Brain microvascular endothelial cell (primary cell): ENCODE measurements around the gene AFF1.

Source experiments
- DNase-seq: peaks from one replicate; pipeline ENCODE4 v3.0.0-alpha.2; 2020
- H3K27ac ChIP-seq: fragments of 250-450 bp; sonication (Bioruptor Pico); 2 replicates; pipeline ENCODE4 v1.5.1; 2020; ENCODE audit warnings: mild to moderate bottlenecking, moderate library complexity
- H3K27me3 ChIP-seq: fragments of 250-450 bp; sonication (Bioruptor Pico); replicated peaks from 2 replicates; pipeline ENCODE4 v1.5.1; 2020; ENCODE audit warnings: mild to moderate bottlenecking
- H3K36me3 ChIP-seq: fragments of 250-450 bp; sonication (Bioruptor Pico); replicated peaks from 2 replicates; pipeline ENCODE4 v1.5.1; 2020; ENCODE audit warnings: mild to moderate bottlenecking
- H3K4me3 ChIP-seq: 2 replicates; pipeline ENCODE4 v1.5.1; 2011; ENCODE audit warnings: low read depth, mild to moderate bottlenecking, control low read depth, low read length, moderate library complexity
- CTCF ChIP-seq: IDR thresholded peaks from 2 replicates; pipeline ENCODE4 v1.5.1; 2011; ENCODE audit warnings: low read depth, mild to moderate bottlenecking, moderate library complexity, low read length, control low read depth, inconsistent platforms; ENCODE audit errors: missing control alignments
- in situ Hi-C: cut with HindIII; loops from 2 replicates; pipeline ENCODE4 v1.10.0; 2017; ENCODE audit warnings: low sequenced_read_pairs, low pct_ligation_motif_present

Gene AFF1

GRCh38 chr4:86968547-86968946, 33.7 kb downstream of the AFF1 start:
- Histone ChIP-seq H3K4me3 (no peak overlapping the region), H3K27ac (peak overlapping the region; percentile 29), H3K27me3 (no peaks in the 10 kb centered on the region), H3K36me3 (no peaks in the 10 kb centered on the region)
- in situ Hi-C loops, result no loop called here
- no peak for TF ChIP-seq CTCF
- peak; percentile 7 for DNase-seq

DNA sequence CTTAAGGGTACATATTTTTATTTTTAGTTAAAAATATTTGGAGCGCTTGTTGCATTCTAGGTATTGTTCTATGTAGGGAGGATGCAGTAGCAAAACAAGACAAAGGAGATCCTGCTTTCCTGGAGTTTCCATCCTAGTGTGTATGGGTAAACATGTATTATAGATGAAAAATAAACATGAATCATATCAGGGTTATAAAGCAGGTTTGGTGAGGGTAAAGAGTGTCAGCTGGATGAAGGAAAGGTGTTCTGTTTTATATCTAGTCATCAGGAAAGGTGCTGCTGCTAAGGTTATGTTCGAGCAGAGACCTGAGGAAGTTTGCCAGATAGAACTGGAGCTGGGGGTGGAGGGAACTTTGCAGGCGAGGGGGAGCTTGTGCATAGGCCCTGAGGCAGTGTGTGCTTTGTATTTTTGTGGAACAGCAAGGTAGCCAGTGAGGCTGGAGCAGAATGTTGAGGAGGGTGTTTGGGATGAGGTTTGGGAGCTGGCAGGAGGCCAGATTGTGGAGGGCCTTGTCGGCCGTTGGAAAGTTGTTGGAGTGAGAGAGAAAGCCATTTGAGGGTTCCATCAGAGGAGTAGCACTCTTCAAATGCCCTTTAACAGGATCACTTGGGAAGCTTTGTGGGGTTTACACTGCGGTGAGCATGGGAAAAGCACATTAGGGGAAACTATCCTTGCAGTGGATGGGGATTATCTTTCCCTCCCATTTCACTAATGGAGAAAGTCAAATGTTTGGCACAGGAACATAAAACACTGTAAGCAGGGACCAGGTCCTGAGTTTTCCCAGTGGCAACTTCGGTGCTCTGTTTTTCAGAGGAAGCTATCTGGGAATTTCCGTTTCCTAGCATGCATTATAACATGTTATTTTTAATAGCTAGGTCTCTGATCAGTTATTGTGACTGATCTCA, 35.9 kb downstream of the AFF1 start:
- H3K36me3 ChIP-seq, result no peaks in the 10 kb centered on the region
- H3K4me3 ChIP-seq, result no peak overlapping the region
- no peak for TF ChIP-seq CTCF
- in situ Hi-C loops, result no loop called here
- no peak overlapping the region for H3K27ac ChIP-seq
- no peak for DNase-seq
- no peaks in the 10 kb centered on the region for H3K27me3 ChIP-seq

DNA sequence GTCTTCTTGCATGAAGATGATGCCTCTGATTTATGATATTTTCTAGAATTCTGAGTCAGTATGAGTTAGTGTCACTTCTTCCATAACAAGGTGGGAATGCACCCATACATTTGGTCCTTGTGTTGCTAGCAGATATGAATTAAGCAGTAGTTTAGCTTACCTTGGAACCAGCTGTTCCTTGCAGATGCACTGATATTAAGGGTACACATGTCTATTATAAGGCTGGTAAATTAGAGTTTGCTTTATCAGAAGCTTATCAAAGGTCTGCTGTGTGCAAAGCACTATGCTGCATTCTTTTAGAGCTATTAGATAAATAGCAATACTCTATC, 36.5 kb downstream of the AFF1 start:
- H3K36me3 ChIP-seq, result no peaks in the 10 kb centered on the region
- H3K4me3 ChIP-seq, result no peak overlapping the region
- no peak for DNase-seq
- H3K27me3 ChIP-seq, result no peaks in the 10 kb centered on the region
- no peak for TF ChIP-seq CTCF
- H3K27ac ChIP-seq, result no peak overlapping the region
- in situ Hi-C loops, result no loop called here

DNA sequence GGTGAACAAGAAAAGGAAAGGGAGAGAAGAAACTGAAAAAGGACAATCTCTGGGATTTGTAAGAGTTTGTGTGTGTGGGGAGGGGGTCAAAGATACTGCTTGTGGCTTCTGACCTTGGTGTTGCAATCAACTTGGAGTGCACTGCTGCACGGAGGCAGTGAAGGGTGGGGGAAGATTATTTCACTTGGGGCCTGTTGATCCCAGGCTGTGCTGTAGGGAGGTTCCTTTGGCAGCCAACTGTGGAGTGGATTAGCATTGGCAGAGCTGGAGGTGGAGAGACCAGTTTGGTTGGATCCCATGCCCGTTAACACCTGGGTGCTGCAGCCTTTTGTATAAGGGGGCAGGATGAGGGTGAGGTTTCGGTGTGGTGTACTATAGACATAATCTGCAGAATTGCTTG, 38.2 kb downstream of the AFF1 start:
- Histone ChIP-seq H3K36me3 (no peaks in the 10 kb centered on the region), H3K4me3 (no peak overlapping the region), H3K27ac (no peak overlapping the region), H3K27me3 (no peaks in the 10 kb centered on the region)
- in situ Hi-C loops, result no loop called here
- no peak for DNase-seq
- no peak for TF ChIP-seq CTCF

- Histone ChIP-seq H3K27me3 (no peaks in the 10 kb centered on the region), H3K4me3 (no peak overlapping the region), H3K36me3 (no peaks in the 10 kb centered on the region), H3K27ac (no peak overlapping the region)
- no peak for TF ChIP-seq CTCF
- in situ Hi-C loops, result no loop called here
- DNase-seq, result no peak
Measured at GRCh38 chr4:86973668-86974067, 38.9 kb downstream of the AFF1 start.

DNA sequence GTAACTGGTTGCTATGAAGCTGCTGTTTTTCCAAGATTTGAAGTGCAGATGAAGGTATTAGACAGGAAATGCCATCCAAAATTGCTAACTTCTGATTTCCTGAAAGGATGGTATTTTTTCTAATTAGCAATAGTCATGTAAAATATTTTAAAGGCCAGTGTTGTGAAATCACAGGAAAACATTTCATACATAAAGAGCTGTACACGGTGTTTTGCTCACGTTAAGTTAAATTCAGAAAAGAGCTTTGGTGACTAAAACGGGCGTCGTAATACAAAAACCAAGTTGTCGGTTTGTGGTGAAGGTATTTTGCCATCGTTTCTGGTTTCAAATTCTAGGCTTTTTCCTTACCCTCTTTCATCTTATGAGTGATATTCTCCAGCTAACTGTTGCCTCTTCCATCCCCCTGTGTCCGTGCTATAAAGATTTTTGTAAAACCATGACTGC, 39.8 kb downstream of the AFF1 start:
- H3K27ac ChIP-seq, result no peak overlapping the region
- H3K36me3 ChIP-seq, result no peaks in the 10 kb centered on the region
- no peak for TF ChIP-seq CTCF
- no peak overlapping the region for H3K4me3 ChIP-seq
- in situ Hi-C loops, result no loop called here
- DNase-seq, result no peak
- no peaks in the 10 kb centered on the region for H3K27me3 ChIP-seq
